Right atrium auricular region (tissue), 2 donors: ENCODE measurements around the gene ZFTA. TPM values are rescaled to one million over a fixed set of nuclear protein-coding genes. Genes with fewer than 3 reads are reported as not detected.
A peak's percentile ranks its signal among the peaks of the same experiment; 100 is the strongest.

Experiments
- DNase-seq: peaks from one replicate; pipeline ENCODE4 v3.0.0-alpha.2; 2019; ENCODE audit warnings: low spot score
- H3K27ac ChIP-seq, 2 donors: fragments of 200-600 bp; sonication (generic); 1 replicate in 1 of 2; 2 replicates in 1 of 2; pipeline ENCODE4 v1.5.1; 2016 to 2019
- H3K27me3 ChIP-seq, 2 donors: fragments of 200-600 bp; sonication (generic); one replicate each; pipeline versions ENCODE4 v1.5.1 to v1.6.0; 2017 to 2019
- H3K36me3 ChIP-seq: fragments of 200-600 bp; sonication (generic); one replicate; pipeline ENCODE4 v1.5.1; 2016
- H3K4me1 ChIP-seq, 2 donors: fragments of 200-600 bp; sonication (generic); one replicate each; pipeline versions ENCODE4 v1.5.1 to v1.6.0; 2017 to 2019
- H3K4me3 ChIP-seq, 2 donors: fragments of 200-600 bp; sonication (generic); 1 replicate in 1 of 2; 2 replicates in 1 of 2; pipeline ENCODE4 v1.5.1; 2017 to 2019; ENCODE audit warnings: mild to moderate bottlenecking in 1 of 2, moderate library complexity in 1 of 2
- H3K9me3 ChIP-seq, 2 donors: fragments of 200-600 bp; sonication (generic); one replicate each; pipeline ENCODE4 v1.5.1; 2019
- total RNA-seq, 2 donors: library from RNA; depleted of rRNA; stranded (reverse); fragments of >200 nt; gene quantifications; one replicate each; pipeline ENCODE4 v1.1.0, GENCODE V29; 2016
- TF ChIP-seq, protein P1 (sequence below), 2 donors: fragments of 200-600 bp; sonication (generic); IDR thresholded peaks; one replicate each; pipeline ENCODE4 v1.5.1; 2019; ENCODE audit warnings: antibody characterized with exemption in 2 of 2

Gene ZFTA
- total RNA-seq, 2 donors from 2014 or later, result 12.2 to 18.5 TPM

DNA sequence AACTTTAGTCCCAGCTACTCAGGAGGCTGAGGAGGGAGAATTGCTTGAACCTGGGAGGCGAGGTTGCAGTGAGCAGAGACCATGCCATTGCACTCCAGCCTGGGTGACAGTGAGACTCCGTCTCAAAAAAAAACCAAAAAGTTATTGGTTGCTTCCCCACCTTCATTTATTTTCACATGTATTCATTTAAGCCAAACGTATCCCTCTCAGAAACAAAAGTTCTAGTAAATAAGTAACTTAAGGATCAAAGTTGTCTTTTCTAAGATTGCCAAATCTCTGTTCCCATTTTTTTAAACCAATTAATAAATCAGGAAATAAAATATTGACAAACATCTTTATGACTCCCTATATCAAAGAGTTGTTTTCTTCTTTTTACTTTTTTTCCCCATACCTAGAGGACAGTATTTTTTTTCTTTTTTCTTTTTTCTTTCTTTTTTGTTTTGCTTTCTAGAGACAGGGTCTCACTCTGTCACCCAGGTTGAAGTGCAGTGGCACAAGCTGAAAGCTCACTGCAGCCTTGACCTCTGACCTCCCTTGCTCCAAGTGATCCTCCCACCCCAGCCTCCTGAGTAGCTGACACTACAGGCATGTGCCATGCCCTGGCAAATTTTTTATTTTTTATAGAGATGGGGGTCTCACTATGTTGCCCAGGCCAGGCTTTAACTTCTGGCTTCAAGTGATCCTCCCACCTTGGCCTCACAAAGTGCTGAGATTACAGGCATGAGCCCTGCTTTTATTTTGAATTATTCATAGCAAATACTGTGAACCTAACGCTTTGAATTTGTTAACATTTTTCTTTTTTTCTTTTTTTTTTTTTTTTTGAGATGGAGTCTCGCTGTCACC is 11.4 kb downstream of the ZFTA start:
- DNase-seq, result no peak
- Histone ChIP-seq H3K4me1 (peaks cover 0 to 4% of the 10 kb centered on the region in 2 donors), H3K4me3 (no peak overlapping the region), H3K36me3 (peaks cover 22% of the 10 kb centered on the region), H3K27ac (no peak overlapping the region), H3K27me3 (no peaks in the 10 kb centered on the region), H3K9me3 (no peaks in the 10 kb centered on the region)
- TF ChIP-seq, protein P1, sequence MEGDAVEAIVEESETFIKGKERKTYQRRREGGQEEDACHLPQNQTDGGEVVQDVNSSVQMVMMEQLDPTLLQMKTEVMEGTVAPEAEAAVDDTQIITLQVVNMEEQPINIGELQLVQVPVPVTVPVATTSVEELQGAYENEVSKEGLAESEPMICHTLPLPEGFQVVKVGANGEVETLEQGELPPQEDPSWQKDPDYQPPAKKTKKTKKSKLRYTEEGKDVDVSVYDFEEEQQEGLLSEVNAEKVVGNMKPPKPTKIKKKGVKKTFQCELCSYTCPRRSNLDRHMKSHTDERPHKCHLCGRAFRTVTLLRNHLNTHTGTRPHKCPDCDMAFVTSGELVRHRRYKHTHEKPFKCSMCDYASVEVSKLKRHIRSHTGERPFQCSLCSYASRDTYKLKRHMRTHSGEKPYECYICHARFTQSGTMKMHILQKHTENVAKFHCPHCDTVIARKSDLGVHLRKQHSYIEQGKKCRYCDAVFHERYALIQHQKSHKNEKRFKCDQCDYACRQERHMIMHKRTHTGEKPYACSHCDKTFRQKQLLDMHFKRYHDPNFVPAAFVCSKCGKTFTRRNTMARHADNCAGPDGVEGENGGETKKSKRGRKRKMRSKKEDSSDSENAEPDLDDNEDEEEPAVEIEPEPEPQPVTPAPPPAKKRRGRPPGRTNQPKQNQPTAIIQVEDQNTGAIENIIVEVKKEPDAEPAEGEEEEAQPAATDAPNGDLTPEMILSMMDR (IDR thresholded peaks at IDR 0.05), result no peak

- H3K4me1 ChIP-seq, result no peaks in the 10 kb centered on the region
- peaks cover 32% of the 10 kb centered on the region for H3K36me3 ChIP-seq
- H3K9me3 ChIP-seq, result no peaks in the 10 kb centered on the region
- TF ChIP-seq, protein P1 (IDR thresholded peaks at IDR 0.05), result no peak
- H3K27me3 ChIP-seq, result no peaks in the 10 kb centered on the region
- no peak for DNase-seq
- no peak overlapping the region for H3K4me3 ChIP-seq
- H3K27ac ChIP-seq, result no peak overlapping the region
These were observed 19.0 kb downstream of the ZFTA start for GRCh38 chr11:63749624-63750023.

DNA sequence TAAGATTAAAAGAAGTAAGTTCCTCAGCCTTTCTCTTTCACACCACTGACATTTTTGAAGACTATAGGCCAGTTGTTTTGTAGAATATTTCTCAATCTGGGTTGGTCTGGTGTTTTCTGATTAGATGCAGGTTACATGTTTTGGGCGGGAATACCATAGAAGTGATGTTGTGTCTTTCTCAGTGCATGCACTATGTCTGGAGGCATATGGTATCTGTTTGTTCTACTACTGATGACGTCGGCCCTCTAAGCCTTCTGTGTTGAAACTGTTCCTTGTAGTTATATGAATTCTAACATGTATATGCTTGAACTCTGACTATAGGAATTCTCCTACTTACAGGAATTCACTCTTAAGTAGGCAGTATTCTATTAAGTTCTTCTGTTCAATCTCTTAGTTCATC is 21.6 kb downstream of the ZFTA start:
- TF ChIP-seq, protein P1 (IDR thresholded peaks at IDR 0.05), result no peak
- Histone ChIP-seq H3K4me1 (no peaks in the 10 kb centered on the region), H3K27me3 (no peaks in the 10 kb centered on the region), H3K9me3 (no peaks in the 10 kb centered on the region), H3K4me3 (no peak overlapping the region), H3K27ac (no peak overlapping the region), H3K36me3 (peaks cover 21% of the 10 kb centered on the region)
- no peak for DNase-seq

- Histone ChIP-seq H3K27me3 (no peaks in the 10 kb centered on the region), H3K27ac (no peak overlapping the region), H3K4me1 (no peaks in the 10 kb centered on the region), H3K36me3 (peaks cover 7% of the 10 kb centered on the region), H3K4me3 (no peak overlapping the region), H3K9me3 (no peaks in the 10 kb centered on the region)
- DNase-seq, result no peak
- TF ChIP-seq, protein P1 (IDR thresholded peaks at IDR 0.05), result peak in 1 of 2 donors; percentile 40
These were observed 23.0 kb downstream of the ZFTA start for GRCh38 chr11:63745304-63746170.

GRCh38 chr11:63738720-63739360 is 29.7 kb downstream of the ZFTA start:
- Histone ChIP-seq H3K4me1 (no peaks in the 10 kb centered on the region), H3K4me3 (no peak overlapping the region), H3K27me3 (no peaks in the 10 kb centered on the region), H3K27ac (no peak overlapping the region), H3K36me3 (no peaks in the 10 kb centered on the region), H3K9me3 (no peaks in the 10 kb centered on the region)
- DNase-seq, result peak; percentile 93
- TF ChIP-seq, protein P1 (IDR thresholded peaks at IDR 0.05), result peak; percentile 97
